Fibroblast of gingiva (primary cell): ENCODE results near the gene OR4K17.
"Not testable (repeated sequence)": the region's sequence is repeated elsewhere in the genome, so short reads cannot be mapped to it uniquely, and the experiment has no call there.

Experiments
- DNase-seq: peaks from one replicate; pipeline ENCODE4 v3.0.0-alpha.2; 2011; ENCODE audit warnings: low read depth

OR4K17 gene

GRCh38 chr14:20110438-20110837 lies at the start of gene OR4K17:
TSS of gene OR4K17 (plus strand) at chr14:20110739. CDS start at chr14:20117500, 6,761 bp downstream.
- no peak for DNase-seq

GRCh38 chr14:20092050-20092449 lies 18.5 kb upstream of the OR4K17 start:
- DNase-seq = no peak

- DNase-seq = no peak
Measured at GRCh38 chr14:20093442-20093841, 17.1 kb upstream of the OR4K17 start.

- DNase-seq = not testable (repeated sequence)
Measured at GRCh38 chr14:20098926-20099770, 11.4 kb upstream of the OR4K17 start.

GRCh38 chr14:20112321-20112720 lies 1.8 kb downstream of the OR4K17 start:
- no peak for DNase-seq

GRCh38 chr14:20116748-20117147 lies 6.2 kb downstream of the OR4K17 start:
- no peak for DNase-seq

- DNase-seq = no peak
Measured at GRCh38 chr14:20118795-20119194, 8.3 kb downstream of the OR4K17 start.

- no peak for DNase-seq
Measured at GRCh38 chr14:20138520-20138919, 28.0 kb downstream of the OR4K17 start, which contains the start of gene OR4N5. TSS of gene OR4N5 (plus strand) at chr14:20138820. CDS start at chr14:20143736, 4,916 bp downstream.

- no peak for DNase-seq
Measured at GRCh38 chr14:20143911-20144310, 33.4 kb downstream of the OR4K17 start.

- DNase-seq = no peak
Measured at GRCh38 chr14:20144820-20145219, 34.3 kb downstream of the OR4K17 start.

- no peak for DNase-seq
Measured at GRCh38 chr14:20164462-20164861, 53.9 kb downstream of the OR4K17 start.

- no peak for DNase-seq
Measured at GRCh38 chr14:20167091-20167490, 56.6 kb downstream of the OR4K17 start.

GRCh38 chr14:20169852-20170251 lies 59.3 kb downstream of the OR4K17 start:
- DNase-seq = not testable (repeated sequence)
